SU-DHL-6 (cell line): Measurements from ENCODE around the gene ANKIB1.

Source experiments
- H2AFZ ChIP-seq: fragments of 200-600 bp; sonication (generic); 2 replicates; pipeline ENCODE4 v1.6.1; 2014; ENCODE audit warnings: low read depth, mild to moderate bottlenecking, moderate library complexity, mixed read lengths, antibody characterized with exemption, low read length; ENCODE audit not compliant: severe bottlenecking
- H3F3A ChIP-seq: fragments of 200-600 bp; shearing (Covaris generic); 2 replicates; pipeline ENCODE4 v1.6.0; 2016; ENCODE audit warnings: antibody characterized with exemption, mild to moderate bottlenecking; ENCODE audit not compliant: insufficient read depth
- H3K27ac ChIP-seq: fragments of 200-600 bp; sonication (generic); 2 replicates; pipeline ENCODE4 v1.5.1; 2016; ENCODE audit warnings: low read depth, mild to moderate bottlenecking, low read length, moderate library complexity, mixed read lengths
- H3K27me3 ChIP-seq: fragments of 200-600 bp; sonication (generic), shearing (Covaris generic); 2 replicates; pipeline ENCODE4 v1.6.0; 2014; ENCODE audit warnings: mild to moderate bottlenecking, low read length
- H3K36me3 ChIP-seq: fragments of 200-600 bp; sonication (generic); 2 replicates; pipeline ENCODE4 v1.6.1; 2014; ENCODE audit warnings: mild to moderate bottlenecking, low read length, mixed read lengths
- H3K4me2 ChIP-seq: fragments of 300-600, 200-600 bp; shearing (Covaris generic), sonication (generic); 2 replicates; pipeline ENCODE4 v1.6.0; 2014; ENCODE audit warnings: low read length, low read depth, mild to moderate bottlenecking; ENCODE audit not compliant: poor library complexity, severe bottlenecking
- H3K4me3 ChIP-seq: fragments of 200-600 bp; sonication (generic); 2 replicates; pipeline ENCODE4 v1.5.1; 2014; ENCODE audit warnings: antibody characterized with exemption, low read length, mild to moderate bottlenecking, mixed read lengths; ENCODE audit not compliant: insufficient read depth, poor library complexity, severe bottlenecking
- H3K79me2 ChIP-seq: fragments of 200-600 bp; sonication (generic); 2 replicates; pipeline ENCODE4 v1.6.1; 2014; ENCODE audit warnings: mild to moderate bottlenecking, low read length, moderate library complexity; ENCODE audit not compliant: insufficient read depth
- H3K9ac ChIP-seq: fragments of 200-600 bp; sonication (generic); 2 replicates; pipeline ENCODE4 v1.7.0; 2014; ENCODE audit warnings: mild to moderate bottlenecking, low read length
- H3K9me2 ChIP-seq: fragments of 200-600 bp; sonication (generic); replicated peaks from 2 replicates; pipeline ENCODE4 v1.6.1; 2014; ENCODE audit warnings: low read length; ENCODE audit not compliant: insufficient read depth
- H3K9me3 ChIP-seq: fragments of 200-600 bp; sonication (generic); 2 replicates; pipeline ENCODE4 v1.6.1; 2014; ENCODE audit warnings: low read length, mixed read lengths; ENCODE audit not compliant: insufficient read depth
- H4K20me1 ChIP-seq: fragments of 200-600 bp; sonication (generic); 2 replicates; pipeline ENCODE4 v1.6.1; 2014; ENCODE audit warnings: low read depth, mild to moderate bottlenecking, antibody characterized with exemption, low read length, moderate library complexity, mixed read lengths
- CTCF ChIP-seq: fragments of 200-600 bp; sonication (generic); IDR thresholded peaks from one replicate; pipeline ENCODE4 v1.5.1; 2017; ENCODE audit warnings: antibody characterized with exemption, mild to moderate bottlenecking, low read length, moderate library complexity; ENCODE audit not compliant: insufficient read depth, poor library complexity, severe bottlenecking
- EZH2phosphoT487 ChIP-seq: fragments of 200-600 bp; sonication (generic), shearing (Covaris generic); conservative IDR thresholded peaks from 2 replicates; pipeline ENCODE4 v1.6.1; 2018; ENCODE audit warnings: mild to moderate bottlenecking, antibody characterized with exemption, low read length, moderate library complexity, mixed read lengths

ANKIB1 gene

GRCh38 chr7:92296235-92296634 is 50.5 kb downstream of the ANKIB1 start:
- Histone ChIP-seq H3K27ac (no peak overlapping the region), H3K4me2 (no peak overlapping the region), H4K20me1 (no peaks in the 10 kb centered on the region), H3K9me3 (no peaks in the 10 kb centered on the region), H3K36me3 (peaks cover 24% of the 10 kb centered on the region), H3K79me2 (peaks cover 34% of the 10 kb centered on the region), H2AFZ (no peak overlapping the region), H3K9ac (no peak overlapping the region), H3K4me3 (no peak overlapping the region), H3K9me2 (no peaks in the 10 kb centered on the region), H3F3A (peaks cover 7% of the 10 kb centered on the region; the same call in 1 of the 2 replicates), H3K27me3 (no peaks in the 10 kb centered on the region)
- no peak for TF ChIP-seq CTCF
- no peak for TF ChIP-seq EZH2phosphoT487

DNA sequence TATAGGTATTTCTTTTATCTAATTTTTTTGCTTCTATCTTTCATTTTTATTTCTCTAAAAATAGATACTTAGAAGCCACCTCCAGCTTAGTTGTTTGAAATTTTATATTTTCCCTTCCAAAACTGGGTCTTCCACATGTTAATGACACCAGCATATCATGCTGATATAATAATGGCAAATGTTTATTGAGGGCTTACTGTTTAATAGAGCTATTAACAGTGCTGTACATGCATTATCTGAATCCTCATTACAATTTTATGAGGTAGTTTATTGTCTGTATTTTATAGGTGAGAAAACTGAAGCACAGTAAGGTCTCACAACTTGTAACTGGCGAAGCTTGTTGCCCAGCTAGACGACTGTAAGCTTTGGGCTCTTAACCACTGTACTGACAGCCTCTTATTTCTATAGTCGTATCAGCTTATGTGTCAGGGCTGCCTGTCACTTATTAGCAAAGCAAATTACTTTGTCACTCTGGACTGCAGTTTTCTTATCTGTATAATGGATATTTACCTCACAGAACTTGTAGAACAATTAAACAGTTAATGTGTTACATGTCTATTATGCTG is 51.2 kb downstream of the ANKIB1 start:
- Histone ChIP-seq H3K27me3 (no peaks in the 10 kb centered on the region), H4K20me1 (no peaks in the 10 kb centered on the region), H3K27ac (no peak overlapping the region), H3K9me3 (no peaks in the 10 kb centered on the region), H3K4me3 (no peak overlapping the region), H3K4me2 (no peak overlapping the region), H3K36me3 (peaks cover 27% of the 10 kb centered on the region), H3K79me2 (peaks cover 28% of the 10 kb centered on the region), H3F3A (peaks cover 7% of the 10 kb centered on the region; the same call in 1 of the 2 replicates), H3K9me2 (no peaks in the 10 kb centered on the region), H3K9ac (no peak overlapping the region), H2AFZ (no peak overlapping the region)
- TF ChIP-seq CTCF (no peak), EZH2phosphoT487 (no peak)

DNA sequence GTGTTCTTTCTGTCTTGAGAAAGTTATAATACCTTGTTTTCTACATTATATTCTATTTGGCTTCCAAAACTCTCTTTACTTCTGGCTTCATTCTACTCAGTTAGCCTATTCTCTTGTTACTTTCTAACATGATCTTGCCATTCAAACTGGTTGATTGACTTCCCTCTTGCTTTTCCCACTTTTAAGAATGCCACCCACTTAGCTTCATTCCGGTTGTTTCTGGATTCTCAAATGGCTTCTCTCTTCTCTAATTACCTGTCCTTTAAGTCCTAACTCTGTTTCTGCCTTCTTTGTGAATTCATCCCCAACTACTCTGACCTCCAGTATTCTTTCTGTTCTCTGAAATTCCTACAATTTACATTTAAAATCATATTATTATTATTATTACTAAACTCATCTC is 52.0 kb downstream of the ANKIB1 start:
- Histone ChIP-seq H3K79me2 (peaks cover 22% of the 10 kb centered on the region; the same call in 1 of the 2 replicates), H2AFZ (no peak overlapping the region), H3K4me2 (no peak overlapping the region), H3F3A (peaks cover 7% of the 10 kb centered on the region; the same call in 1 of the 2 replicates), H3K9me2 (no peaks in the 10 kb centered on the region), H4K20me1 (no peaks in the 10 kb centered on the region), H3K9me3 (no peaks in the 10 kb centered on the region), H3K27ac (no peak overlapping the region), H3K27me3 (no peaks in the 10 kb centered on the region), H3K4me3 (no peak overlapping the region), H3K9ac (no peak overlapping the region), H3K36me3 (peaks cover 27% of the 10 kb centered on the region)
- TF ChIP-seq CTCF: no peak
- TF ChIP-seq EZH2phosphoT487: no peak

DNA sequence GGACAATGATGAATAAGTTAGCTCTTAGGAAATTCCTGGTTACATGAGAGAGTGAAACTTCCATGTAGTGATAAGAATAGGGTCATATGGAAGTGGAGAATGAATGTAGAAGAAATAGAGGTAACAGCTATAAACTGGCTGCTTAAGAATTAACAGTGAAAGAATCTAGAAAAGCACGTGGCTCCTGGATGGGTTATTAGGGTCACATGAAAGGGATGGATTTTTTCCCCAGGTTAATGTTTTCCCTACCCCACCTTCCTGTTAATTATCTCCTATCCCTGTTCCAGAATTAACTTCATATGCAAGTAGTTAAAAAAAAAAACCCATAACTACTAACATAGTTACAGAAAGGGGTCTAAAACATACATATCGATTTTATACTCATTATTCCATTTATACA is 58.0 kb downstream of the ANKIB1 start:
- Histone ChIP-seq H4K20me1 (no peaks in the 10 kb centered on the region), H3F3A (0 out of 2 replicates have a peak, but pooled peaks cover 8% of the 10 kb centered on the region), H3K27ac (no peak overlapping the region), H3K9me2 (no peaks in the 10 kb centered on the region), H3K36me3 (peaks cover 26% of the 10 kb centered on the region), H3K4me3 (no peak overlapping the region), H3K9me3 (no peaks in the 10 kb centered on the region), H3K79me2 (no peaks in the 10 kb centered on the region), H3K4me2 (no peak overlapping the region), H2AFZ (no peak overlapping the region), H3K9ac (no peak overlapping the region), H3K27me3 (no peaks in the 10 kb centered on the region)
- TF ChIP-seq EZH2phosphoT487 (no peak), CTCF (no peak)
